Astrocyte (in vitro differentiated cells and primary cell): Measurements from ENCODE around the gene TMEM266. TPM values are rescaled to one million over a fixed set of nuclear protein-coding genes. Genes with fewer than 3 reads are reported as not detected.

Source experiments
- DNase-seq: peaks from one replicate; pipeline ENCODE4 v3.0.0-alpha.2; 2010; ENCODE audit warnings: low read depth
- FAIRE-seq: peaks from 2 replicates; lab custom pipeline; 2011; peaks lifted over from hg19 to GRCh38; lab: Jason Lieb, UNC
- H2AFZ ChIP-seq: 2 replicates; pipeline ENCODE4 v1.6.0; 2012; ENCODE audit warnings: low read depth, low read length, inconsistent platforms
- H3K27ac ChIP-seq: 2 replicates; pipeline ENCODE4 v1.5.1; 2011; ENCODE audit warnings: low read depth, low read length, inconsistent platforms
- H3K27me3 ChIP-seq: 2 replicates; pipeline ENCODE4 v1.6.0; 2011; ENCODE audit warnings: low read length, inconsistent platforms; ENCODE audit not compliant: insufficient read depth
- H3K36me3 ChIP-seq: 2 replicates; pipeline ENCODE4 v1.5.1; 2011; ENCODE audit warnings: low read length, inconsistent platforms; ENCODE audit not compliant: insufficient read depth
- H3K4me1 ChIP-seq: 2 replicates; pipeline ENCODE4 v1.5.1; 2011; ENCODE audit warnings: low read length, inconsistent platforms; ENCODE audit not compliant: insufficient read depth
- H3K4me2 ChIP-seq: 2 replicates; pipeline ENCODE4 v1.6.0; 2012; ENCODE audit warnings: low read length, inconsistent platforms
- H3K4me3 ChIP-seq: 2 replicates; pipeline ENCODE4 v1.5.1; 2011; ENCODE audit warnings: low read depth, mild to moderate bottlenecking, low read length, inconsistent platforms; ENCODE audit not compliant: insufficient read depth
- H3K79me2 ChIP-seq: 2 replicates; pipeline ENCODE4 v1.6.0; 2012; ENCODE audit warnings: mild to moderate bottlenecking, low read length, inconsistent platforms; ENCODE audit not compliant: insufficient read depth
- H3K9ac ChIP-seq: 2 replicates; pipeline ENCODE4 v1.6.0; 2012; ENCODE audit warnings: mild to moderate bottlenecking, low read length, inconsistent platforms
- H3K9me3 ChIP-seq: 2 replicates; pipeline ENCODE4 v1.5.1; 2012; ENCODE audit warnings: low read depth, mild to moderate bottlenecking, low read length, inconsistent platforms; ENCODE audit not compliant: insufficient read depth
- H4K20me1 ChIP-seq: 2 replicates; pipeline ENCODE4 v1.6.0; 2012; ENCODE audit warnings: low read length, inconsistent platforms; ENCODE audit not compliant: insufficient read depth
- H3K27ac Mint-ChIP-seq: one replicate; pipeline ENCODE4 v1.8.0; 2021; ENCODE audit warnings: mild to moderate bottlenecking, mixed read lengths; ENCODE audit not compliant: unreplicated experiment
- H3K27me3 Mint-ChIP-seq: one replicate; pipeline ENCODE4 v1.8.0; 2021; ENCODE audit warnings: low read depth, mixed read lengths; ENCODE audit not compliant: unreplicated experiment
- H3K36me3 Mint-ChIP-seq: one replicate; pipeline ENCODE4 v1.8.0; 2021; ENCODE audit warnings: low read depth, mixed read lengths; ENCODE audit not compliant: unreplicated experiment
- H3K4me1 Mint-ChIP-seq: one replicate; pipeline ENCODE4 v1.8.0; 2021; ENCODE audit warnings: low read depth, mixed read lengths; ENCODE audit not compliant: unreplicated experiment
- H3K4me3 Mint-ChIP-seq: one replicate; pipeline ENCODE4 v1.8.0; 2021; ENCODE audit warnings: mild to moderate bottlenecking, moderate library complexity, mixed read lengths; ENCODE audit not compliant: unreplicated experiment
- H3K9me3 Mint-ChIP-seq: one replicate; pipeline ENCODE4 v1.8.0; 2021; ENCODE audit warnings: mild to moderate bottlenecking, mixed read lengths; ENCODE audit not compliant: unreplicated experiment
- CTCF ChIP-seq: IDR thresholded peaks from 2 replicates; pipeline ENCODE4 v1.5.1; 2011; ENCODE audit warnings: low read depth, mild to moderate bottlenecking, inconsistent platforms, low read length, moderate library complexity; ENCODE audit not compliant: insufficient read depth
- EZH2 ChIP-seq: IDR thresholded peaks from 2 replicates; pipeline ENCODE4 v1.6.1; 2012; ENCODE audit warnings: mild to moderate bottlenecking, low read length, inconsistent platforms; ENCODE audit not compliant: insufficient read depth
- total RNA-seq: library from RNA; stranded (reverse); gene quantifications from 2 replicates; pipeline ENCODE4 v1.2.1, GENCODE V29; 2021

The TMEM266 gene
- total RNA-seq, 1 donor from 2014 or later: 0.36 TPM

GRCh38 chr15:76229266-76229665 lies 169.5 kb downstream of the TMEM266 start:
- TF ChIP-seq CTCF: no peak
- no peak for TF ChIP-seq EZH2
- FAIRE-seq: no peak
- no peak overlapping the region for H3K27ac Mint-ChIP-seq
- no peaks in the 10 kb centered on the region for H3K9me3 Mint-ChIP-seq
- Histone ChIP-seq H3K4me3 (no peak overlapping the region), H3K27ac (no peak overlapping the region), H3K36me3 (peaks cover 6% of the 10 kb centered on the region), H4K20me1 (peaks cover 2% of the 10 kb centered on the region), H3K79me2 (no peaks in the 10 kb centered on the region), H3K9me3 (no peaks in the 10 kb centered on the region), H2AFZ (no peak overlapping the region), H3K4me1 (no peaks in the 10 kb centered on the region), H3K9ac (no peak overlapping the region), H3K4me2 (no peak overlapping the region), H3K27me3 (no peaks in the 10 kb centered on the region)
- H3K27me3 Mint-ChIP-seq: no peaks in the 10 kb centered on the region
- no peaks in the 10 kb centered on the region for H3K4me1 Mint-ChIP-seq
- no peak for DNase-seq
- H3K4me3 Mint-ChIP-seq: no peak overlapping the region
- peaks cover 5% of the 10 kb centered on the region for H3K36me3 Mint-ChIP-seq

GRCh38 chr15:76233921-76234320 lies 174.1 kb downstream of the TMEM266 start:
- H3K4me1 ChIP-seq: no peaks in the 10 kb centered on the region
- Mint-ChIP-seq H3K36me3 (no peaks in the 10 kb centered on the region), H3K4me1 (no peaks in the 10 kb centered on the region), H3K9me3 (no peaks in the 10 kb centered on the region), H3K27ac (no peak overlapping the region), H3K4me3 (no peak overlapping the region), H3K27me3 (no peaks in the 10 kb centered on the region)
- no peak overlapping the region for H3K4me2 ChIP-seq
- H3K79me2 ChIP-seq: no peaks in the 10 kb centered on the region
- no peak overlapping the region for H3K9ac ChIP-seq
- H3K9me3 ChIP-seq: no peaks in the 10 kb centered on the region
- FAIRE-seq (no peak), DNase-seq (no peak)
- H2AFZ ChIP-seq: no peak overlapping the region
- H3K36me3 ChIP-seq: peaks cover 6% of the 10 kb centered on the region
- peaks cover 16% of the 10 kb centered on the region for H4K20me1 ChIP-seq
- H3K4me3 ChIP-seq: no peak overlapping the region
- no peak for TF ChIP-seq EZH2
- TF ChIP-seq CTCF: no peak
- no peak overlapping the region for H3K27ac ChIP-seq
- H3K27me3 ChIP-seq: no peaks in the 10 kb centered on the region

- no peak for DNase-seq
- no peaks in the 10 kb centered on the region for H3K27me3 Mint-ChIP-seq
Measured at GRCh38 chr15:76234337-76234889, 174.6 kb downstream of the TMEM266 start.

More at GRCh38 chr15:76234337-76234889, 174.6 kb downstream of the TMEM266 start:
- no peak overlapping the region for H3K27ac ChIP-seq
- H3K4me1 Mint-ChIP-seq: no peaks in the 10 kb centered on the region
- peaks cover 6% of the 10 kb centered on the region for H3K36me3 ChIP-seq
- TF ChIP-seq CTCF (no peak), EZH2 (no peak)
- H3K4me3 Mint-ChIP-seq: no peak overlapping the region
- H3K79me2 ChIP-seq: no peaks in the 10 kb centered on the region
- no peak overlapping the region for H3K27ac Mint-ChIP-seq
- no peaks in the 10 kb centered on the region for H3K4me1 ChIP-seq
- no peak for FAIRE-seq
- H3K27me3 ChIP-seq: no peaks in the 10 kb centered on the region
- no peak overlapping the region for H3K9ac ChIP-seq
- no peak overlapping the region for H3K4me3 ChIP-seq
- no peak overlapping the region for H2AFZ ChIP-seq
- H4K20me1 ChIP-seq: peaks cover 18% of the 10 kb centered on the region
- H3K4me2 ChIP-seq: no peak overlapping the region
- H3K36me3 Mint-ChIP-seq: no peaks in the 10 kb centered on the region
- H3K9me3 Mint-ChIP-seq: no peaks in the 10 kb centered on the region
- no peaks in the 10 kb centered on the region for H3K9me3 ChIP-seq
